Cardiac septum (tissue), 1 donor: ENCODE results near the gene AHDC1. TPM values are rescaled to one million over a fixed set of nuclear protein-coding genes. Genes with fewer than 3 reads are reported as not detected.
A peak's percentile ranks its signal among the peaks of the same experiment; 100 is the strongest.

ENCODE experiments used
- DNase-seq: peaks from one replicate; pipeline ENCODE4 v3.0.0-alpha.2; 2020; ENCODE audit warnings: low spot score
- intact Hi-C: fragments of 100-400 bp; cut with DNase I; formaldehyde crosslinking; loops from one replicate; pipeline ENCODE4 v1.14.0; 2022
- total RNA-seq: library from RNA; stranded (reverse); fragmentation: NEBNext Ultra II Directional; extraction: Animal tissue kit (Norgen Biotek cat#: 25700); gene quantifications from one replicate; pipeline ENCODE4 v1.2.1, GENCODE V29; 2021
- donor health status: DM: no; HTN: no; CAD: no.

AHDC1 gene
- total RNA-seq, 1 donor from 2014 or later, result 57.7 TPM

- intact Hi-C loops, result no loop called here
- DNase-seq, result no peak
Measured at GRCh38 chr1:27617420-27617819, 13.5 kb upstream of the AHDC1 start.

DNA sequence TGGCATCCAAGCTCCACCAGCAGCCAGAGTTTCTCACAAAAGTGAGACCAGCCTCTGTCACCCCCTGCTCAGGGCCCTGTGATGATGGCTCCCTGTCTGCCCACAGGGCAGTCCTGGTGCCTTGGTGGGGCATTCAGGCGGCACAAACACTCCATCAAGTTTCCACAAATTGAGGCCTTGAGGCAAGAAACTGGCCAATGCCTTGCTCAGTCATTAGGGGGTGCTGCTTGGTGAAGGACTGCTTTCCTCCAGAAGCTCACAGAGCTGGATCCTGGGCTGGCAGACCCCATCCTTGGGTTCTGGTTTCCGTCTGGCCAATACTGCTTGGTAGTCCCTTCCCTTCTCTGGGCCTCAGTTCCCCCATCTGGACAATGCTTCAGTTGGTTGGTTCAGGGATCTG is 12.5 kb upstream of the AHDC1 start:
- intact Hi-C loops, result no loop called here
- no peak for DNase-seq

GRCh38 chr1:27615346-27616192 is 11.6 kb upstream of the AHDC1 start:
- intact Hi-C loops, result no loop called here
- peak; percentile 62 for DNase-seq

- DNase-seq, result no peak
- intact Hi-C loops, result no loop called here
Measured at GRCh38 chr1:27614625-27615344, 10.8 kb upstream of the AHDC1 start.

- DNase-seq, result no peak
- intact Hi-C loops, result no loop called here
Measured at GRCh38 chr1:27614043-27614624, 10.2 kb upstream of the AHDC1 start.

GRCh38 chr1:27612718-27613117 is 8.8 kb upstream of the AHDC1 start:
- DNase-seq, result no peak
- intact Hi-C loops, result no loop called here

- intact Hi-C loops, result no loop called here
- DNase-seq, result no peak
Measured at GRCh38 chr1:27611450-27611849, 7.5 kb upstream of the AHDC1 start.

DNA sequence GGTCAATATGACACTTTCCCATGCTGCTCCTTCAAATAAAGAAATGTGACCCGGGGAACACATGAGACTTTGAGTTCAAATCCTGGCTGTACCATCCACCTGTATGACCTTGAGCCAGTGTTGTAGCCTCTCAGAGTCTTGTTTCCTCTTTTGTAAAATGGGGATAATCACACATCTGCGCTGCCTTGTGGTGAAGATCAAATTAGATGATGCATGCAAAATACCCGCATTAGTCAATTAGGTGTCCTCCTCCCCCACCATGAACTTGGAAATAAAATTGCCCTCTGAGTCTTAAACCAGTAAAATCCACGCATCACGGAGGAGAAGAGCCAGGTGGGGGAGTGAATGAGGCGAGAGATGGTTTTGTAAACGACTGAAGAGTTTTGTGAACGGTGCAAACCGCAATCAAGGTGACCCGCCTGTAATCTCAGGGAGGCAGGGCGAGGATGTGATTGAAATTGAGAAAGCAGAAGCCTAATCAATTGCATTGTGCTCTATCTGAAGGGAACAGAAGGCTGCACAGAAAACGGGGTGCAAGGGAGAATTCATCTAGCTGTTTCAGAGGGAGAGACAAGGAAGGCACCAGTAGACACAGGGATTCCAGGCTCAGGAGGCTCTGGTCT is 5.8 kb upstream of the AHDC1 start:
- intact Hi-C loops, result loop anchor here (1.0 to 10.0 kb wide), 2 partner anchors 55 to 565 kb away; no protein-coding TSS in a partner anchor
- DNase-seq, result no peak

DNA sequence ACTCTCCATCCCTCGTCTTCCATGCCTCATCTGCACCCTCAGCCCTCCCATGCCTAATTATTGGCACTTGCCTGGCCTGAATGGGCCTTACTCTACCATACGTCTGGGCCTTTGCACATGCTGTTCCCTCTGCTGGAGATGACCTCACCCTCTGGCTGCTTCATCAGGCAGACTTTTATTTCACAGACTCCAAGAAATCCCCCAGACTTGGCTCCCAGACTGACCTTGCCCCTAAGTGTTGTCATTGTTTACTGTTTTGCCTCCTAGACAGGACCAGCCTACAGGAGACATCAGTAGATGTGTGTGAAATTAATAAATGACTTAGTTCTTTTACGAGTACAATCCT is 5.2 kb upstream of the AHDC1 start:
- no peak for DNase-seq
- intact Hi-C loops, result loop anchor here (1.0 to 10.0 kb wide), 2 partner anchors 55 to 564 kb away; no protein-coding TSS in a partner anchor

DNA sequence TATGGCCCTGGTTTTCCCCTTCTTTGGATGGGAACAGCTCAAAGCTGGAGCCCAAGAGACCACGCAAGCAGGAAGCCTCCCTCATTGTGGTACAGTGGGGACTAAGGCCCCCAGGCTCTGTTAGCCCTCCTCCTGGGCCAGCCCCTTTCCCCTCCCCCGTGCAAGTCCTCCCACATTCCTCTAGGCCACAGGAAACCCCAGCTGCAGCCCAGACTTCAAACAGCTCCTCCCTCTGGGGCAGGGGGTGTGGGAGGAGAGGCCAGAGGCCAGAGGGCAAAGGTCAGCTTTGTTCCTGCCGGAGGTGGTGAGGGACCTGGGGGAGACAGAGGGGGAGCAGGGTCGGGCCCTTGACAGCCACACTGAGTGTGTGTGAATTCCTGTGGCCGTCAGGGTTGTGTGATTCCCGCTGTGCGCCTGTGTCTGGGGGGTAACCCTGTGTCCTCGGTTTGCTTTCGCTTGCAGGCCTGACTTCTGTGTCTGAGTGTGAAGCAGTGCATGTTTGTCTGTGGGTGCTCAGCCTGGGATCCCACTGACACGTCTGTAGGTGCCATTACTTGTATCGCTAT is 3.4 kb upstream of the AHDC1 start:
- no peak for DNase-seq
- intact Hi-C loops, result loop anchor here (2.0 to 10.0 kb wide), 4 partner anchors 119 to 563 kb away; partner anchors contain the start of gene GPR3

DNA sequence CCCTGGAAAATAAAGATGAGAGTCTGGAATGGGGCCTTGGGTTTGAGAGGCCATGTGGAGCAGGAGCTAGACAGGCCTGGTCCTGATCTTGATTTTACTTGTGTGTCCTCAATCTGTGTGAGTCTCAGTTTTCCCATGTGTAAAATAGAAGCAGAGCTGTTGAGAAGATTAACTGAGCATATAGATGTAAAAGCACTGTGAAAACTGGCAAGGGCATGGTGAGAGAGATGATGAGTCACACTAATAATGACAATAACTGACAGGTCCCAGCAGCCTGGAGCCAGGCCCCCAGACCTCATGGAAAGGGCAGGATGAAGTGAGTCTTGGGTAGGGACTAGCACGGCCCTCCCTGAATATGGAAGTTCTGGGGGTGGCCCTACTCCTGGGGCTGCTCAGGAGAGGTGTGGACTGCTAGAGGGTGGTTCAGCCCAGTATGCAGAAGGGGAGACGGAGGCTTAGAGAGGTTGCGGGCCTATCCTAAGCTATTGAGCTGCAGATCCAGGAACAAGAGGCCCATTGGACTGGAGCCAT is 2.8 kb upstream of the AHDC1 start:
- intact Hi-C loops, result loop anchor here (2.0 to 10.0 kb wide), 4 partner anchors 118 to 562 kb away; partner anchors contain the start of gene GPR3
- DNase-seq, result no peak

- intact Hi-C loops, result loop anchor here (2.0 to 10.0 kb wide), 6 partner anchors 49 to 561 kb away; partner anchors contain the start of gene GPR3
- DNase-seq, result no peak
Measured at GRCh38 chr1:27605796-27606707, 2.1 kb upstream of the AHDC1 start.

- intact Hi-C loops, result loop anchor here (2.0 to 10.0 kb wide), 3 partner anchors 49 to 561 kb away; no protein-coding TSS in a partner anchor
- DNase-seq, result no peak
Measured at GRCh38 chr1:27605300-27605766, 1.4 kb upstream of the AHDC1 start.

- intact Hi-C loops, result loop anchor here (2.0 to 10.0 kb wide), 3 partner anchors 48 to 560 kb away; no protein-coding TSS in a partner anchor
- DNase-seq, result no peak
Measured at GRCh38 chr1:27604579-27605299, 795 bp upstream of the AHDC1 start.

DNA sequence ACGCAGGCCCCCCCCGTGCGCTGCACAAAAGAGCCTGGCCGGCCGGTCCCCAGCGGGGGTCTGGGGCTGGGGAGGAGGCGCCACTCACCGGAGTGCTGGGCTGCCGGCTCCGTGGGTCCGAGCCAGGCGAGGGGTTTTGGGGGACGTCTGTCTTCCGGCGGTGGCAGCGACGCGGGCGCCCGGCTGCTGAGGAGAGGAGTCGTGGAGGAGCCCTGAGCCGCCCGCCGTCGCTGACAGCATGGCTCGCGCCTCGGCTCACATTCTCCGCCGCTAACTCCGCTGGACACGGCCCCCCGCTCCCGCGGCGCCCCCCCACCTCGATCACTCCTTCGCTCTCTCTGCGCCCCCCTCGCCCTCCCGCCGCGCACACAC is 649 bp downstream of the AHDC1 start:
- no peak for DNase-seq
- intact Hi-C loops, result loop anchor here (2.0 to 10.0 kb wide), 2 partner anchors 78 to 558 kb away; no protein-coding TSS in a partner anchor

DNA sequence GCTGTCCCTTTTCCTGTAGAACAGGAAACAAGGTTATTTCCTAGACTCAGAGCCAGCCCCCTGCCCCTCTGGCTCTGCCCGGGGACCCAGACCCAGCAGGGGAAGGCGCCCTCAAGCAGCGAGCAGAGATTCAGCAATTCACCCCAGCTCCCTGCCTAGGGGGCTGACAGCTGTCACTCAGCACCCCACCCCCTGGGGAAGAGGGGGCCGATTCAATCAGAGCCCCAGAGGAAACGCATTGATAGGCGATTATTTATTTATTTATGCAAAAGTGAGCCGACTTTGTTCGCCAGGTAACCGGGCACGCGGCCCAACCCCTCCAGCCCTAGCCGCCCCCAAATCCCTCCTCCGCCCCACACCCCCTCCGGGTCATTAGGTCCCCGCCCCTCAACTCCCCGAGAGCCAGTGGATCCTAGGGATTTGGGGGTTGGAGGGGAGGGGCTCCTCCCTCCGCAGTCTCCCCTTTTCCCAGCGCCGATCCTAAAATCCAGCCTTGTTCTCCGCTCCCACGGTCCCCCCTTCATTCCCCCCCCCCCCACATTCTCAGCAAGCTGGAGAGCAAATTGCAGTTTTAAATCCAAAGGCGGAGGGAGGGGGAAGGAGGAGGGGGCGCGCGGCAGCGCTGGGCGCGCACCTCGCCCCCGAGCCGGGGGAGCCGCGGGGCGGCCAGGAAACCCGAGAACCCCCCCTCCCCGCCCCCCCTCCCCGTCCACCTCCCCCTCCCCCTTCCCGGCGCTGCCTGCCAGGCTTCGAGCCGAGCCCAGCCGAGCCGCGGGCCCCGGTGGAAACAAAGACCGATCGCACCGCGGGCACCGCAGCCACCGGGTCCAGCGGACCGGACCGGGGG is 1.3 kb downstream of the AHDC1 start:
- intact Hi-C loops, result loop anchor here (1.0 to 10.0 kb wide), 3 partner anchors 30 to 558 kb away; no protein-coding TSS in a partner anchor
- no peak for DNase-seq
